ENCODE results near the gene SHROOM2.

SHROOM2 gene

DNA sequence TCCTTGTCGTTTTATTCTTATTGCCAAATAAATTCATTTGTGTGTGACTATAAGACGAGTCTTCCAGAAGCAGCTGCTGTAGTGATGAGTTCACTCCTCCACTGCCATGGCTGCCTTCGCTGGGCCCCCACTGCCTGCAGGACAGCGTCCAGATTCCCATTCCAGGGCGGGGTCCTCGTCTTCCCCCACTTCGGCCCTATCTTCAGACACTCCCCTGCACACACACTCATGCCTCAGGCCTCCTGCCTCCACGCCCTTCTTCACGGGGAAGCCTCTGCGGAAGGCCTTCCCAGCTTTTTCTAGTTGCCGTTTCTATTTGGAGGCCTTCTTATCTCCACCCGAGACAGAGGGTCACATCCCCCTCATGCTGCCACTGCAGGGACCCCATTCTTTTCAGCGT lies 80.4 kb downstream of the SHROOM2 start:
- DNase-seq = no peak

DNA sequence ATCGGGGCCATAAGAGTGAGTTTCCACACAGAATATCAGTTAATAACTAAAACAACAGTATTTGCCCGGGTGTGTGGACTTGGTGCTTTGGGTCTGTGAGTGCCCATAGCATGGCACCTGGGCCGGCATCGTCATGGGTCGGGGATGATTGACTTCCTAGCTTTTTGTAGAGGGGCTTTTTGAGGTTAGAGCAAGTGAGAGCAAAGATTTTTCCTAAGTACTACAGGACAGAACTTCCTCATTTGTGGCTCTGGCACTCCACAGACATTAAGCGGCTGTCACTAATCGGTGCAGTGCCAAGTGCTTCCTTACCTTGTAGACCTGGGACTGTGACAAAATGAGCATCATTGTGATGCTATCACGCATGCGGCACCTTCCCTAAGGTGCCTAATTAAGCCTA lies 81.0 kb downstream of the SHROOM2 start:
- no peak for DNase-seq

DNA sequence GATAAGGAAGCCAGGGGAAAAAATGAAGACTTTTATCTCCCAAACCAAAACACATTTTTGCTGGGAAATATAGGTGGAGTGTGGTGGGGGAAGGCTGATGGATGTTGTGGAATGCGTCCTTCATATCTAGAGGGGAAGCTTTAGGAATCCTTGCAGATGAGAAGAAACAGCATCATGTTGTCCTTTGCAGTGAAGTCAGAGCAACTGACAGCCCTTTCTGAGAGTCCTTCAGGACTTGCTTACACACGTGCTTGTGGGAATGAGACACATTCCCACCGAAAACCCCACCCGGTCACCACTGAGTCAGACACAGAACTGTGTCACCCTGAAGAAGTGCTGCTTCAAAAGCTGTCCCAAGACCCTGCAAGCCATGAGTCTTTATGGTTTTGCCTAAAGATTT lies 81.5 kb downstream of the SHROOM2 start:
- DNase-seq = no peak

DNA sequence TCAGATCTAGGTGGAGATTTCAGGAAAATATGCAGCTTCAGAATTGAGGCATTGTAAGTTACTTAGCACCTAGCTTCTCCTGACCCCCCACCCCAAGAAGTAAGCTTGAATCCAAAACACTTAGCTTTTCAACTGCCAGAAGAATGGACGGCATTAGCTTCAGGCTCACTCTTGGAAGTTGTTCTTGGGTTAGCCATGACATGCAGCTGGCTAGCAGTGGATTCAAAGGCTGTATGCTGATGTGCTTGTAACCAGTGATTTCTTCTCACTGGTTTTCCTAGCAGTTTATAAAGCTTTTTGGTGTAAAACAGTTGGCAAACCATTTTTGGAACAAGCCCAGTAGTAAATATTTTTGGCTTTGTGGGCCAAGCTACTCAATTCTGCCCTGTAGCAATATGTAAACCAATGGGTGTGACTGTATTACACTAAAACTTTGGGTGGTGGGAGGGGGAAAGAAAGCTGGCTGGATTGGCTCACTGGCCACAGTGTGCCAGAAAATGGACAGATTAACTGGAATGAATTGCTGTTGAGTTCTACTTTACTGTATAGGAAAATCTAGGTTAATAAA lies 85.6 kb downstream of the SHROOM2 start:
- DNase-seq = no peak

DNA sequence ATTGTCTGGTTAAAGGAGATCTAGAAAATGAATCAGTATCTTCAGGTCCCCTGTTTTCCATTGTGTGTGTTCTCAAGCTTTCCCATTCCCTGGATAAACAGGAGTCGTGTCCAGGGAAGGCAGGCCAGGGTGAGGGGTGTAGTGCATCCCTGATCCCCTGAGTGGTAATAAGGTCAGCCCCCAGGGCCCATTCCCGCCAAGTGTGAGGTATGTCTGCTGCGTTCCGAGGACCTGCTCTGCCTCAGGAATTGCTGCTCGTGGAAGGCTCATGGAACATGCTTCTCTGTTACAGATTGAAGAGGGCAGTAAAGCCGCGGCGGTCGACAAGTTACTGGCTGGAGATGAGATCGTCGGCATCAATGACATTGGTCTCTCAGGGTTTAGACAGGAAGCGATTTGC lies 87.1 kb downstream of the SHROOM2 start:
- no peak for DNase-seq

DNA sequence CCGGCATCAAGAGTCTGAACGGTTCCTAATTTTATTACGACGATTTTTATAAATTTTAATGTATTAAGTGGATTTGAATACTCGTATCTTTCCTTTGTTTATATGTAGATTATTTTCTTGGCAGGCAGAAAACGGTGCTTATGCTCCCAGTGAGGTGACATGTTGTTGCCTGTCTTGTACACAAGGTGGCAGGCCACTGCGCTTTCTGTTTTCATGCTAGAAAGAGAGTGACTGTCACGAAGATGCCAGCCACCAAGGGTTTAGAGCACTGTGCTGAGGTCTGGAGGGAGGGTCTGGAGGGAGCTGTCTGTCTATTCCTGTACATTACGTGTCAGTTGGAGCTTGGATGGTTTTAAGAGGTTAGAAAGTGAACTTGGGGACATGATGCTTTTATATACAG lies 87.7 kb downstream of the SHROOM2 start:
- DNase-seq = peak; percentile 42

DNA sequence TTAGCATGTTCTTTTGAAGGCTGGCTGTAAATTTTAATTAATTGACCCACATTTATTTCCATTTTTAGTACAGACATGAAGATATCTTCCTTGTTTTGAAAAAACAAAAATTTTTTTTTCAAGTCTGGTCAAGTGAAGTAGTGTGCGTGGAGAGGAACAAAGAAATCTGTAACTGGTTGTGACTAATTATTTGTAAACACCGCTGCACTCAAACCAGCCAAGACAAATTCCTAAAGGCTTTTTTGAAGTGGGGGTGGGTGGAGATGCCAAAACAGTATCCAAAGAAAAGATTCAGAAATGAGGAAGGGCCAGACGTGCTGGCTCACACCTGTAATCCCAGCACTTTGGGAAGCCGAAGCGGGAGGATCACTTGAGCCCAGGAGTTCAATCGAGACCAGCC lies 88.3 kb downstream of the SHROOM2 start:
- no peak for DNase-seq

DNA sequence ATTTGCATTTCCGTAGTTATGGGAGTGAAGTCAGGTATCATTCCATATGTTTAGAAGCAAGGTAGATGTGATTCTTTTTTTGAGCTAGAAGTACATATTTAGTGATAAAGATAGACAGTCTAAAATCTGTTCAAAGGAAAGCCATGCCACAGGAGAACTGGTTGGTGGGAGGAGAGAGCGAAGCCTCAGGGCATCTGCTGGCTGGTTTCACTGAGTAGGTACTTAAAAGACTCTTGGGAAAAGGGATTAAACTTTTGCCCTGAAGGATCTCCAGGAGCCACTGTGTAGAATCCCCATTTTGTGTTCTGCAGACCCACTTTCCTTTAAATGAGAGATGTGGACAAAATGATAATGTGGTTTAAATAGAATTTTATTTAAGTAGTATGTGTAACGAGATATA lies 89.6 kb downstream of the SHROOM2 start:
- no peak for DNase-seq

DNA sequence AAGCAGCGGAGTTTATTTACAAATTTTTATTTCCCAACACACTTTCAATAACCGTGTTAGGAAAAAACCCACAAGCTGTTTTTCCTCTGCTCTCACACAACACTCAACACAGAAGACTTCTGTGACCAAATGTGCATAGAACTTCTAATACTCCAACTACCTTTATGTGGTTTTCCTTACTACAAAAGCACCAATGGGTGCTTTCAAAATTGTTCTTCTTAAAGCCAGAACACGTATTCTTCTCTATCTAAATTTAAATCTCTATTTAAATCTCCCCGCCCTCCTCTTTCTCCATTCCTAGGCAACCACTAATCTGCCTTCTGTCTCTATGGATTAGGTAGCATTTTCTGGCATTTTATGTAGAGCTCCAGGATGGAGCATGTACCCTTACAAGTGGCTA lies 90.0 kb downstream of the SHROOM2 start:
- DNase-seq = no peak

DNA sequence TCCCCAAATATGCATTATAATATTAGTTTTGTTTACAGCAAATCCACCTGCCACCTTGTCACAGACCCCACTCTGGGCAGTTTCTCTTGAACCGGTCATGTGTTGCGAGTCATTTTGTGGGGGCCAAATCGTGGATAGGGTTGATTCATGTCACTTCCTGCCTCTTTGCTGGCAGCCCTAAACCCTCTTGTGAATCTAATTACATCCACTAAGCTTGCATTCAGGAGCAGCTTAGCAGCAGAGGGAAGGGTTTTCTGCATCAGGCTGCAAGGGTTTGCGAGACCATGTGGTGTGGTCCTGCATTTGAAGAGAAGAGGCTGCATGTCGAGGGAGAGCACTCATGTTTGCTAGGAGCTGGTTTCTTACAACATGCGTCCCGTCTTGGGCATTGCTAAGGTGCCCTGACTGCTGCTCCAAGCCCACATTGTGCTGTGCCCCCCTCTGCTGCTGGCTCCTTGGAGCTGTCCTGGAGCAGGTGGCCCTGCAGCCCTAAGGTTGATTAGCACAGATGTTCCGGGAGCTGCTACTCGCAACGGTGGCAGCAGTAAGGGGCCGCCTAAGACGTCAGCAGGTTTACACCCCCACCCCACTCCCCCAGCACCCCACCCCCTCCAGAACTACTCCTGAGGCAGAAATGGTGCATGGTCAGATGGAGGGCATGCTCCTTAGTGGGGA lies 92.1 kb downstream of the SHROOM2 start:
- DNase-seq = no peak

DNA sequence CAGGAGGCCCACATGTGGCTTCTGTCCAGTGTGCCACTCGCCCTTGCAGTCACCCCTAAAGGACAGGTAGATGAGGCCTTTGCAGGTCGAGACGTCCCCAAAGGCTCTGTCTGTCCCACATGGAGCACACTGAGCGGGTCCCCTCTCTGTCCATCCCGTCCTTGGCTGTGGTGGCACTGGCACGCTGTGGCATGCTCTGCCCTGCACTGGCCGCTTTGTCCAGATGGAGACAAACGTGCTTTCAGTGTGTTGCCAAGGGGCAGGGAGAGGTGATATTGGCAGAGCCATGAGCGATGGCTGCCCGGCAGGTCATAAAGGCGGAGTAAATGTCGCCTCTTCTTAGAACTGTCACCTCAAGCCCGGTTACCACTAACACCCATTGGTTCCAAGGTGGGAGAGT lies 94.0 kb downstream of the SHROOM2 start:
- no peak for DNase-seq

DNA sequence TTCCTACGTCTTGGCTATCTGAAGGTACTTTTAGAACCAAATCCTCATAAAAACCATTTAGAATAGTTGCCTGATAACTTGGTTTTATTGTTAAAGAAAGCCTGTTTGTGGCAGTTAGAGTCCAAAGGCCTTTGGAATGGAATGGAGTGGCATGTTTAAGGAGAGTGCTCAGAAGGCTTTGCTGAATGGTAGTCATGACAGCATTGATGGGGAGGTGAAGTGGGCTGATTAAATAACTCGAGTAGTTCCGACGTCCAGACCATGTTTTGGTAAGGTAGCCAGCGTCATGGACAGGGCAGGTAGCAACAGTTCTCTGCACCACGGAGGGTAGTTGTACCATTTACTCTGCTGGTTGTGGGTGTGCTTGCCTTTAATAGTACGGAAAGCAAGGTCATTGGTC lies 94.6 kb downstream of the SHROOM2 start:
- DNase-seq = no peak

DNA sequence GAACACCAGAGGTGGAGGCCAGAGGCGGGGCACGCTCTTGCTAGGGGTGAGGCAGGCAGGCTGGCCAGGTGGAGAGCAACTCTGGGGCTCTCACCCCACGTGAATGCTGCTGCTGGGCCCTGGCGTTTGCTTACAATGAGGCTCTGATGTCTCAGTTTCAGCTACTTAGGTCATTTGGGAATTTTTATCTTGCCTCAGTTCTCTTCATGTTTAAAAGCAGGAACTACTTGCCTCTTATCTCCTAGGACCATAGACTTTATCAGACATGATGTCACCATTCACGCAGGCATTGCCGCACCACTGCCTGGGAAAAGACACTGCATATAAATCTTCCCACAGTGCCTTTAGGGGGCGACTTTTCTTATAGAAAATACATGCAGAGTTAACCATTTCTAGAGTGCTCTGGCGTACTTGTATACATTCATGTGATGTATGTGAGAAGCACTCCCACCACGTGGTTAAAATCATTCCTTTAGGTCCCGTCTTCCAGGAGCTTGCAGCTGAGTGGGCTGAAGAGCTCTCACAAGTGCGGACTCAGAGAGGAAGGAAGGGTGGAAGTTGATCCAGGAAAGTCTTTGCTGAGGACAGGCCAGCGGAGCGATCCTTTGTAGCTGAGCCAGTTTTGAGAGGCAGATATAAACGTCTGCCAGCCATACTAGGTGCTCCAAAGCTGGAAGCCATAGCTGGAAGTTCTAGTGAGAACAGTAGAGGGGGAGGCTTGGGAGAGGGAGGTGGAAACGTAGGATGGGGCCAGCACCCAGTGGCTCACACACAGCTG lies 96.6 kb downstream of the SHROOM2 start:
- DNase-seq = no peak

DNA sequence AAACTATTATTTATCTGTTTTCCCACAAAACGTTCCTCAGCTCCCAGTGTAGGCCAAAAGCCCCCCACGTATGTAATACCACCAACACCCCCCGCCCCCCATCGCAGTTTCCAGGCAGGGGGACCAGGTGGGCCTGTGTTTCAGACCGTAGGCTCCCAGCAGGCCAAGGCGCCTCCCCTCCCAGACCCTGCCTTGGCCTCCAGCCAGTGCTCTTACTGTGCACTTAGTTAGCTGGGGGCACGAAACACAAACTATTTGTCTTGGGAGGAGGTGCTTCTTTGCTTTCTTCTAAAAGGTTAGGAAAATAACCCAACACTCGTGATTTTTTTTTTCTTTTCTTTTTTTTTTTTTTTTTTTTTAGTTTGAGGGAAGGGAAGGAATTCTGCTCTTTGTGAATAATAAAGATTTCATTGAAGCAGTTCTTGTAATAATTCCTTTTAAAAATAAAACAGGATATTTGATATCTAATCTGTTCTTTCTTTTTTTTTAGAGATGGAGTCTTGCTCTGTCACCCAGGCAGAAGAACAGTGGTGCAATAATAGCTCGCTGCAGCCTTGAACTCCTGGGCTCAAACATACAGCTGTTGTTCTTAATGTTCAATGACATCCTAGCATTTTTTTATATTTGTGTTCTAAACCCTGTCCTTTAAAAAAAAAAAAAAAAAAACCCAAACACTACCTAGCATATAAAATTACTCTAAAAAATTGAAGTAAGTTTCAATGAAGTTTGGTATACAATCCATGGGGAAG lies 98.0 kb downstream of the SHROOM2 start:
- DNase-seq = no peak

DNA sequence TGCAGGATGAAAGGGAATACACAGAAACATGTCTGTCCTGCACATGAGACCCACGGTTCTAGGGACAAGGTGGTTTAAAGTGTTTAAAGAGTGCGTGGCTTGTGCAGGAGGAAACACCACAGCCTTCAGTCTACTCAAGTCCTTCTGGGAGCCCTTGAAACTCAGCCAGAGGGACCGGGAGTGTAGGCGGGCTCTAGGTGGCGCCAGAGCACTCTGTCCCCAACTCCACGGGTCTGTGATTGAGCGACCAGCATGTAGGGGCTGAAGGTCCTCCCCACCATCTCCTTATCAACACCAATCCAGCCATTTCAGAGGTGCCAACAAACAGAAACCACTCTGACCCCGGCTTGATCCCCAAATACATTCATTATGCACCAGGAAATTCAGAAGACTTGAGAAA lies 98.9 kb downstream of the SHROOM2 start:
- DNase-seq = peak; percentile 38

DNA sequence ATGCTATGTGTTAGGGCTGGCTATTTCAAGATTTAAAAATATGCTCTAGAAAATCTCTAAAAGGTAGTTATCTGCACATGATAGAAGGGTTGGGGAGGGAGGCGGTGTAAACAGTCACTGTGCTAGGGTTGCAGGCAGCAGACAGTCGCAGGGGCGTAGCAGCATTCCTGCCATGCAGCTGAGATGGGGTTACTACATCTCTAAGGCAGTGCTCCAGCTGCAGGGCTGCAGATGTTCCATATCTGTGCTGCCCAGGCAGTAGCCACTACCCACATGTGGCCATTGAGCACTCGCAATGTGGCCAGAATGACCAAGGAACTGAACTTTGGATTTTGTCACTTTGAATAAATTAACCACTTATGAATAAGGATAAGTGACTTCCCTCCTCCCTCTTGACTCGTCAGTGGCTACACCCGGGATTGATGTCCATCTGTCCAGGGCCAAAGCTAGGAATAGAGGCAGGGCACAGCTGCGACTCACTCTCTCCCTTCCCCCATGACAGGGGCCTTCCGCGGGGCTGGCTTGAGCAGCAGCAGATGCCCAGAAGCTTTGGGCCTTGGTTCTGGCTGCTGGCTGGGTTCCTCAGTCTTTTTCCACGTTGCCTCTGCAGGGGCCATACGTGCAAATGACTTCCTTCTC lies 101.5 kb downstream of the SHROOM2 start:
- no peak for DNase-seq

DNA sequence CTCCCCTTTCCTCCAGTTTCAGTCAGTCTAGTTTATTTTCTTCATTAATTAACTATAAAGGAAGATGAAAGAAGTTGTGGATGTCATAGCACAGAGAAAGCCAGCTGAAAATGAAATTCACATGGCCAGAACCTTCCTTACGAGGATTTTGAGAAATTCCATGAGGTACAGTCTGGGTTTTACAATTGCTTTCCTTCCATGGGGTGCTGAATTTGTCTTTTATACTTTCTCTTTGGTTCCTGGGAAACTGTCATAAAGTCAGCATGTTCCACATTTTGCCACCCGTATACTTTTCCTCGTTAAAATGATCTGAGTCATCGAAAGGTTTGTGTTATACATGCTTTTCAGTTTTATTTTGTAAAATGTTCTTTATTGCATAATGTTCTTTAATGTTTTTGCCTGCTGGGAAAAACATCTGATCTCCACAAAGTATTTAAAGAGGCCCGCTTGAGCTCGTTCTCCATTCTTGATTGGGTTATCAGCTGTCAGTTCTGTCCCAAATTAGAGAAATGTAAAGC lies 102.8 kb downstream of the SHROOM2 start:
- no peak for DNase-seq

DNA sequence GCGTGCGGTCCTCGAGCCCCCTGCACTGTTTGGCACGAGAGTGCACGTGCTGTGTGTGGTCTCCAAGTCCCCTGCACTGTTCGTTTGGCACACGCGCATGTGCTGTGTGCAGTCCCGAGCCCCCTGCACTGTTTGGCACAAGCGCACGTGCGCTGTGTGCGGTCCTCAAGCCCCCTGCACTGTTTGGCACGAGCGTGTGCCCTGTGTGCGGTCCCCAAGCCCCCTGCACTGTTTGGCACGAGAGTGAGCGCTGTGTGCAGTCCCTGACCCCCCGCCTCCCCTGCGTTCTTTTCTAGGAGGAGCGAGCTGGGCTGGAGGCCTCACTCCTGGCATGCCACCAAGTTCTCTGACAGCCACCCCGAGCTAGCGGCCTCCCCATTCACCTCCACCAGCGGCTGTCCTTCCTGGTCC lies 104.5 kb downstream of the SHROOM2 start:
- DNase-seq = no peak

DNA sequence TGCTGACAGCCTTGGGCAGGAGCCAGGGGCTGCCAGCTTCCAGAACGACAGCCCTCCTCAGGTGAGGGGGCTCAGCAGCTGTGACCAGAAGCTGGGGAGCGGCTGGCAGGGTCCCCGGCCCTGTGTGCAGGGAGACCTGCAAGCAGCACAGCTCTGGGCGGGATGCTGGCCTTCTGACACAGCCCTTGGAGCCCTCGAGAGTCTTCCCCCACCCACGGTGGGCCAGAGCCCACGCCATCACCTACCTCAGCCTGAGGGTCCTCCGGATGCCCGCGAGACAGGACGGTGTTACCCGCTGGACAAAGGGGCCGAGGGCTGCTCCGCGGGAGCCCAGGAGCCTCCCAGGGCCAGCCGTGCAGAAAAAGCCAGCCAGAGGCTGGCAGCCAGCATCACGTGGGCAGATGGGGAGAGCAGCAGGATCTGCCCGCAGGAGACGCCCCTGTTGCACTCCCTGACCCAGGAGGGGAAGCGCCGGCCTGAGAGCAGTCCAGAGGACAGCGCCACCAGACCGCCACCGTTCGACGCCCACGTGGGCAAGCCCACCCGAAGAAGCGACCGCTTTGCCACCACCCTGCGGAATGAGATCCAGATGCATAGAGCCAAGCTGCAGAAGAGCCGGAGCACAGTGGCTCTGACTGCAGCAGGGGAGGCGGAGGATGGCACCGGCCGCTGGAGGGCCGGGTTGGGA lies 109.1 kb downstream of the SHROOM2 start:
- DNase-seq = no peak

DNA sequence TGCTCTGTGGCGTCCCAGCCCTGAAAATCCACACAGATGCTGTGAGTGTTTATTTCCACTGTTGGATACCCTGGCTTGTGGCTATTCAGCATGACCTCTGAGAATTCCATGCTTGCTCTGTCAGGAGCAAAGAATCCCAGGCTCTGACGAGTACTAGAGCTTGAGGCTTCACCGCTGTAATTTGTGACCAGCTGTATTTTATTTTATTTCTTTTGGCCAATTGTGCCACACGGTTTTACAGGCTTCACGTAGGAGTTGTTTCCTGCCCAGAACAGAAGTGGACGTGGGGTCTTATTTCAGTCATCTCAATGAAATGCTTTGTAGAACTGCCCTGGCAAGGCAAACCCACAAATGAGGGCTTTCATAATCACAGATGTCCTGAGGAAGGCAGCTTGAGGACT lies 111.5 kb downstream of the SHROOM2 start:
- DNase-seq = no peak

DNA sequence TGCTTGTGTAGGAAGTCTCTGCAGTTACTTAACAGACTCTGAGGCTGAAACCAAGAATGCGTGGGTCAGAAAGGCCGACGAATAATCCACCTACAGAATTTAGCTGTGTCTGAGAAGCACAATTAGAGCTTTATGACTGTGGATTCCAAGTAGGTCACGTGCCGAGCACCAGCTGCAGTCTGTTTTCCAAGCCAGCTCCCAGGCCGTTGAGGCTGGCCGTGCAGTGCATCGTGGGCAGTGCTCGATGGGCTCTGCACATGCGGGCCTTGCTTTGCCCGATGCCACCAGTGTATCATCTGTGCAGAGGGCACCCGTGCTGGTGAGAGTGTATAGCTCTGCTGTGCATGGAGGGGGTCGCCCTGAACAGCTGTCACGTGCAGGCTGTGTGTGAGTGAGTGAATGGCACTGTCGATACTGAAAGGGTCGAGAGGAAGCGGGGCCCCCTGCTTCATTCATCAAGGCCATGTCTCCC lies 113.4 kb downstream of the SHROOM2 start:
- DNase-seq = no peak

DNA sequence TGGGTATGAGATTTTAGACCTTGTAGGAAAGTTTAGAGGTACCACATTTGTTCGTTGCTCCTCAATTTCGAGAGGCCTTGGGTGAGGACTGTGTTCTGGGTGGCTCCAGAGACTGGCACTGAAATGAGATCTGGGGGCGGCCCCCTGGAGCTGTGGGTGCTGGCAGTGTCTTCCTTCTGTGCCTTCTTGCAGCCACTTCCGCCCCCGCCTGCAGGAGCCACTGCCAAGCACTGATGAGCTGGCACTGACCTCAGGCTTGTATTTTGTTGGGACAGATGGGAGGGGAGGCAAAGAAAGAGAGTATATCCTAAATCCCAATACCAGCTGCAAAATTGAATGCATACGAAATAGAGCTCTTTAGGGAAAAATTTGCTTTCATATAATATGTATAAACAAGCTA lies 116.4 kb downstream of the SHROOM2 start:
- DNase-seq = no peak
